Measurements from ENCODE around the gene SH3D19. TPM values are rescaled to one million over a fixed set of nuclear protein-coding genes. Genes with fewer than 3 reads are reported as not detected.

The SH3D19 gene
- total RNA-seq, 2 experiments from 2014 or later: not detected

GRCh38 chr4:151202381-151202780 lies 123.0 kb downstream of the SH3D19 start:
- no peaks in the 10 kb centered on the region for H3K4me1 Mint-ChIP-seq
- CTCF ChIA-PET: no interaction called here
- no peak for DNase-seq
- H3K9me3 Mint-ChIP-seq (ENCODE audit: low read depth): no peaks in the 10 kb centered on the region
- H3K27me3 Mint-ChIP-seq: no peaks in the 10 kb centered on the region
- no peak overlapping the region for H3K27ac Mint-ChIP-seq
- no peak for ATAC-seq
- H3K4me3 Mint-ChIP-seq: no peak overlapping the region
- no peaks in the 10 kb centered on the region for H3K36me3 Mint-ChIP-seq

- Mint-ChIP-seq H3K4me3 (no peak overlapping the region), H3K27me3 (no peaks in the 10 kb centered on the region), H3K4me1 (no peaks in the 10 kb centered on the region), H3K9me3 (ENCODE audit: low read depth) (no peaks in the 10 kb centered on the region), H3K27ac (no peak overlapping the region), H3K36me3 (no peaks in the 10 kb centered on the region)
- no peak for ATAC-seq
- no peak for DNase-seq
- CTCF ChIA-PET: no interaction called here
Observed at GRCh38 chr4:151199319-151200190, 125.8 kb downstream of the SH3D19 start.

GRCh38 chr4:151198748-151199147 lies 126.7 kb downstream of the SH3D19 start:
- DNase-seq (no peak), ATAC-seq (no peak)
- Mint-ChIP-seq H3K27me3 (no peaks in the 10 kb centered on the region), H3K36me3 (no peaks in the 10 kb centered on the region), H3K9me3 (ENCODE audit: low read depth) (no peaks in the 10 kb centered on the region), H3K4me1 (no peaks in the 10 kb centered on the region), H3K4me3 (no peak overlapping the region), H3K27ac (no peak overlapping the region)
- CTCF ChIA-PET: no interaction called here

GRCh38 chr4:151197247-151197646 lies 128.2 kb downstream of the SH3D19 start:
- no peak overlapping the region for H3K4me3 Mint-ChIP-seq
- ATAC-seq: no peak
- CTCF ChIA-PET: no interaction called here

GRCh38 chr4:151195801-151196200 lies 129.6 kb downstream of the SH3D19 start:
- no peak overlapping the region for H3K27ac Mint-ChIP-seq
- peaks cover 2% of the 10 kb centered on the region for H3K9me3 Mint-ChIP-seq (ENCODE audit: low read depth)
- no peak overlapping the region for H3K4me3 Mint-ChIP-seq
- H3K27me3 Mint-ChIP-seq: no peaks in the 10 kb centered on the region
- no peaks in the 10 kb centered on the region for H3K4me1 Mint-ChIP-seq
- H3K36me3 Mint-ChIP-seq: no peaks in the 10 kb centered on the region
- CTCF ChIA-PET: no interaction called here
- DNase-seq (no peak), ATAC-seq (no peak)

More at GRCh38 chr4:151197247-151197646, 128.2 kb downstream of the SH3D19 start:
- H3K9me3 Mint-ChIP-seq (ENCODE audit: low read depth): no peaks in the 10 kb centered on the region
- DNase-seq: no peak
- H3K36me3 Mint-ChIP-seq: no peaks in the 10 kb centered on the region
- H3K27ac Mint-ChIP-seq: no peak overlapping the region
- no peaks in the 10 kb centered on the region for H3K27me3 Mint-ChIP-seq
- H3K4me1 Mint-ChIP-seq: no peaks in the 10 kb centered on the region

GRCh38 chr4:151193414-151193813 lies 132.0 kb downstream of the SH3D19 start:
- Mint-ChIP-seq H3K4me1 (no peaks in the 10 kb centered on the region), H3K27me3 (peaks cover 6% of the 10 kb centered on the region), H3K4me3 (no peak overlapping the region), H3K9me3 (ENCODE audit: low read depth) (peaks cover 3% of the 10 kb centered on the region), H3K27ac (no peak overlapping the region), H3K36me3 (no peaks in the 10 kb centered on the region)
- no peak for ATAC-seq
- DNase-seq: no peak
- CTCF ChIA-PET: no interaction called here

- CTCF ChIA-PET: no interaction called here
- ATAC-seq (no peak), DNase-seq (no peak)
- no peak overlapping the region for H3K4me3 Mint-ChIP-seq
- H3K36me3 Mint-ChIP-seq: no peaks in the 10 kb centered on the region
- H3K27ac Mint-ChIP-seq: no peak overlapping the region
- H3K9me3 Mint-ChIP-seq (ENCODE audit: low read depth): peaks cover 3% of the 10 kb centered on the region
- peaks cover 10% of the 10 kb centered on the region for H3K27me3 Mint-ChIP-seq
- no peaks in the 10 kb centered on the region for H3K4me1 Mint-ChIP-seq
Observed at GRCh38 chr4:151192556-151193235, 132.7 kb downstream of the SH3D19 start.

- DNase-seq (no peak), ATAC-seq (no peak)
- Mint-ChIP-seq H3K4me3 (no peak overlapping the region), H3K4me1 (no peaks in the 10 kb centered on the region), H3K27ac (no peak overlapping the region), H3K9me3 (ENCODE audit: low read depth) (no peaks in the 10 kb centered on the region), H3K27me3 (peaks cover 15% of the 10 kb centered on the region), H3K36me3 (no peaks in the 10 kb centered on the region)
- CTCF ChIA-PET: no interaction called here
Observed at GRCh38 chr4:151184523-151185458, 140.6 kb downstream of the SH3D19 start.

- H3K4me3 Mint-ChIP-seq: no peak overlapping the region
Observed at GRCh38 chr4:151182455-151182996, 142.9 kb downstream of the SH3D19 start.

GRCh38 chr4:151176685-151177084 lies 148.7 kb downstream of the SH3D19 start:
- H3K27ac Mint-ChIP-seq: no peak overlapping the region
- H3K4me1 Mint-ChIP-seq: no peaks in the 10 kb centered on the region
- ATAC-seq (no peak), DNase-seq (no peak)
- CTCF ChIA-PET: no interaction called here
- peaks cover 8% of the 10 kb centered on the region for H3K27me3 Mint-ChIP-seq
- H3K9me3 Mint-ChIP-seq (ENCODE audit: low read depth): no peaks in the 10 kb centered on the region
- no peak overlapping the region for H3K4me3 Mint-ChIP-seq
- H3K36me3 Mint-ChIP-seq: no peaks in the 10 kb centered on the region

More at GRCh38 chr4:151182455-151182996, 142.9 kb downstream of the SH3D19 start:
- no peaks in the 10 kb centered on the region for H3K9me3 Mint-ChIP-seq (ENCODE audit: low read depth)
- no peak for ATAC-seq
- no peaks in the 10 kb centered on the region for H3K4me1 Mint-ChIP-seq
- CTCF ChIA-PET: no interaction called here
- H3K27ac Mint-ChIP-seq: no peak overlapping the region
- H3K27me3 Mint-ChIP-seq: peaks cover 11% of the 10 kb centered on the region
- DNase-seq: no peak
- no peaks in the 10 kb centered on the region for H3K36me3 Mint-ChIP-seq

GRCh38 chr4:151175754-151176631 lies 149.4 kb downstream of the SH3D19 start:
- H3K4me3 Mint-ChIP-seq: no peak overlapping the region
- ATAC-seq (no peak), DNase-seq (no peak)
- H3K9me3 Mint-ChIP-seq (ENCODE audit: low read depth): no peaks in the 10 kb centered on the region
- no peaks in the 10 kb centered on the region for H3K4me1 Mint-ChIP-seq
- no peaks in the 10 kb centered on the region for H3K36me3 Mint-ChIP-seq
- H3K27ac Mint-ChIP-seq: no peak overlapping the region
- peaks cover 11% of the 10 kb centered on the region for H3K27me3 Mint-ChIP-seq
- CTCF ChIA-PET: no interaction called here

- Mint-ChIP-seq H3K4me1 (no peaks in the 10 kb centered on the region), H3K36me3 (no peaks in the 10 kb centered on the region), H3K27me3 (peaks cover 16% of the 10 kb centered on the region), H3K27ac (no peak overlapping the region), H3K9me3 (ENCODE audit: low read depth) (no peaks in the 10 kb centered on the region), H3K4me3 (no peak overlapping the region)
- no peak for DNase-seq
- CTCF ChIA-PET: no interaction called here
- no peak for ATAC-seq
Observed at GRCh38 chr4:151175233-151175632, 150.2 kb downstream of the SH3D19 start.
